GM19397 (cell line): ENCODE data around the gene SLC25A22.
A peak's percentile ranks its signal among the peaks of the same experiment; 100 is the strongest.

Experiments used
- ATAC-seq: cut with Tn5 transposase; IDR thresholded peaks from one replicate; pipeline ENCODE4 v1.9.1; 2021; ENCODE audit warnings: mild to moderate bottlenecking, moderate library complexity; ENCODE audit not compliant: unreplicated experiment

SLC25A22 gene

GRCh38 chr11:798093-798713 is at the start of gene SLC25A22:
Gene SLC25A22 (minus strand): TSS chr11:798281. CDS start chr11:795006, 3,275 bp downstream.
- peak; percentile 51 for ATAC-seq

- ATAC-seq, result no peak
Observed at GRCh38 chr11:847876-848275, 49.8 kb upstream of the SLC25A22 start.

- ATAC-seq, result no peak
Observed at GRCh38 chr11:846496-847098, 48.5 kb upstream of the SLC25A22 start.

- no peak for ATAC-seq
Observed at GRCh38 chr11:845872-846495, 47.9 kb upstream of the SLC25A22 start.

GRCh38 chr11:844693-845644 is 46.9 kb upstream of the SLC25A22 start:
- no peak for ATAC-seq

GRCh38 chr11:843818-844692 is 46.0 kb upstream of the SLC25A22 start:
- no peak for ATAC-seq

- no peak for ATAC-seq
Observed at GRCh38 chr11:843086-843734, 45.1 kb upstream of the SLC25A22 start.

- peak; percentile 60 for ATAC-seq
Observed at GRCh38 chr11:842370-843002, 44.4 kb upstream of the SLC25A22 start, which contains the start of the genes POLR2L and TSPAN4. Gene POLR2L (minus strand): TSS chr11:842529. CDS start chr11:842508, 21 bp downstream. Gene TSPAN4 (plus strand): TSS chr11:842852. CDS start chr11:850305, 7,453 bp downstream.

GRCh38 chr11:841981-842369 is 43.9 kb upstream of the SLC25A22 start:
- peak; percentile 26 for ATAC-seq

- ATAC-seq, result no peak
Observed at GRCh38 chr11:839875-840617, 42.0 kb upstream of the SLC25A22 start.

- no peak for ATAC-seq
Observed at GRCh38 chr11:839280-839623, 41.2 kb upstream of the SLC25A22 start.

- ATAC-seq, result no peak
Observed at GRCh38 chr11:838441-839279, 40.6 kb upstream of the SLC25A22 start.

GRCh38 chr11:837990-838307 is 39.9 kb upstream of the SLC25A22 start:
- ATAC-seq, result no peak

- ATAC-seq, result no peak
Observed at GRCh38 chr11:837189-837989, 39.3 kb upstream of the SLC25A22 start.

GRCh38 chr11:836700-837099 is 38.6 kb upstream of the SLC25A22 start:
- ATAC-seq, result no peak

GRCh38 chr11:836274-836673 is 38.2 kb upstream of the SLC25A22 start:
- no peak for ATAC-seq
